Neural cell (in vitro differentiated cells): ENCODE results near the gene PTPRN2.

Experiments used
- CTCF ChIP-seq: fragments of 450-650 bp; IDR thresholded peaks from 2 replicates; pipeline ENCODE4 v1.5.1; 2014; ENCODE audit warnings: antibody characterized with exemption, mild to moderate bottlenecking, moderate library complexity; ENCODE audit not compliant: poor library complexity, severe bottlenecking
- EP300 ChIP-seq: fragments of 450-650 bp; conservative IDR thresholded peaks from 2 replicates; pipeline ENCODE4 v1.6.1; 2014; ENCODE audit warnings: antibody characterized with exemption, mild to moderate bottlenecking, moderate library complexity; ENCODE audit not compliant: poor library complexity, severe bottlenecking
- EZH2 ChIP-seq: fragments of 200-600, 300-800 bp; shearing (Covaris generic), sonication (generic); IDR thresholded peaks from 2 replicates; pipeline ENCODE4 v1.6.1; 2014; ENCODE audit warnings: antibody characterized with exemption, low read length, borderline replicate concordance, mild to moderate bottlenecking; ENCODE audit not compliant: insufficient read depth, poor library complexity, severe bottlenecking
- POLR2AphosphoS5 ChIP-seq: IDR thresholded peaks from 2 replicates; pipeline ENCODE4 v1.6.1; 2012
- TAF1 ChIP-seq: IDR thresholded peaks from 2 replicates; pipeline ENCODE4 v1.6.1; 2012; ENCODE audit warnings: low read depth
- TF ChIP-seq, protein P1 (sequence below): IDR thresholded peaks from 2 replicates; pipeline ENCODE4 v1.6.1; 2012; ENCODE audit warnings: borderline replicate concordance

- TF ChIP-seq EP300 (no peak), CTCF (no peak), POLR2AphosphoS5 (no peak), EZH2 (no peak), TAF1 (no peak)
- TF ChIP-seq, protein P1, sequence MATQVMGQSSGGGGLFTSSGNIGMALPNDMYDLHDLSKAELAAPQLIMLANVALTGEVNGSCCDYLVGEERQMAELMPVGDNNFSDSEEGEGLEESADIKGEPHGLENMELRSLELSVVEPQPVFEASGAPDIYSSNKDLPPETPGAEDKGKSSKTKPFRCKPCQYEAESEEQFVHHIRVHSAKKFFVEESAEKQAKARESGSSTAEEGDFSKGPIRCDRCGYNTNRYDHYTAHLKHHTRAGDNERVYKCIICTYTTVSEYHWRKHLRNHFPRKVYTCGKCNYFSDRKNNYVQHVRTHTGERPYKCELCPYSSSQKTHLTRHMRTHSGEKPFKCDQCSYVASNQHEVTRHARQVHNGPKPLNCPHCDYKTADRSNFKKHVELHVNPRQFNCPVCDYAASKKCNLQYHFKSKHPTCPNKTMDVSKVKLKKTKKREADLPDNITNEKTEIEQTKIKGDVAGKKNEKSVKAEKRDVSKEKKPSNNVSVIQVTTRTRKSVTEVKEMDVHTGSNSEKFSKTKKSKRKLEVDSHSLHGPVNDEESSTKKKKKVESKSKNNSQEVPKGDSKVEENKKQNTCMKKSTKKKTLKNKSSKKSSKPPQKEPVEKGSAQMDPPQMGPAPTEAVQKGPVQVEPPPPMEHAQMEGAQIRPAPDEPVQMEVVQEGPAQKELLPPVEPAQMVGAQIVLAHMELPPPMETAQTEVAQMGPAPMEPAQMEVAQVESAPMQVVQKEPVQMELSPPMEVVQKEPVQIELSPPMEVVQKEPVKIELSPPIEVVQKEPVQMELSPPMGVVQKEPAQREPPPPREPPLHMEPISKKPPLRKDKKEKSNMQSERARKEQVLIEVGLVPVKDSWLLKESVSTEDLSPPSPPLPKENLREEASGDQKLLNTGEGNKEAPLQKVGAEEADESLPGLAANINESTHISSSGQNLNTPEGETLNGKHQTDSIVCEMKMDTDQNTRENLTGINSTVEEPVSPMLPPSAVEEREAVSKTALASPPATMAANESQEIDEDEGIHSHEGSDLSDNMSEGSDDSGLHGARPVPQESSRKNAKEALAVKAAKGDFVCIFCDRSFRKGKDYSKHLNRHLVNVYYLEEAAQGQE, result no peak
Measured at GRCh38 chr7:158516524-158516923, 71.1 kb downstream of the PTPRN2 start.
